Body of pancreas (tissue), 4 donors: ENCODE results near the gene APCDD1. TPM values are rescaled to one million over a fixed set of nuclear protein-coding genes. Genes with fewer than 3 reads are reported as not detected.

ENCODE experiments used
- ATAC-seq: fragments of 150-250 bp; one replicate; pipeline ENCODE4 v1.9.1; 2016
- DNase-seq, 4 donors: peaks; one replicate each; pipeline ENCODE4 v3.0.0-alpha.2; 2019
- H3K27ac ChIP-seq, 4 donors: fragments of 200-600 bp; sonication (generic); 1 replicate in 3 of 4; 2 replicates in 1 of 4; pipeline versions ENCODE4 v1.5.1 to v1.6.1; 2016 to 2019; ENCODE audit warnings: mild to moderate bottlenecking in 1 of 4, mixed read lengths in 1 of 4, moderate library complexity in 1 of 4
- H3K27me3 ChIP-seq, 2 donors: fragments of 200-600 bp; sonication (generic); one replicate each; pipeline ENCODE4 v1.6.0; 2016; ENCODE audit warnings: mild to moderate bottlenecking in 1 of 2
- H3K36me3 ChIP-seq, 2 donors: fragments of 200-600 bp; sonication (generic); replicated peaks in 1 of 2; 2 replicates each; pipeline ENCODE4 v1.5.1; 2016; ENCODE audit warnings: low read depth in 2 of 2; ENCODE audit not compliant: insufficient read depth in 1 of 2
- H3K4me1 ChIP-seq: fragments of 200-600 bp; sonication (generic); one replicate; pipeline ENCODE4 v1.6.0; 2016
- H3K4me3 ChIP-seq, 2 donors: fragments of 200-600 bp; sonication (generic); 1 replicate in 1 of 2; 2 replicates in 1 of 2; pipeline ENCODE4 v1.5.1; 2016 to 2019
- H3K9me3 ChIP-seq, 3 donors: fragments of 200-600 bp; sonication (generic); 1 replicate in 2 of 3; 2 replicates in 1 of 3; pipeline ENCODE4 v1.5.1; 2016
- CTCF ChIP-seq, 7 experiments: fragments of 450-650 bp in 4 of 7; fragments of 200-600 bp in 3 of 7; sonication (generic) in 3 of 7; IDR thresholded peaks; one replicate each; pipeline ENCODE4 v1.5.1; 2016 to 2019; ENCODE audit warnings: antibody characterized with exemption in 7 of 7
- POLR2A ChIP-seq, 3 donors: fragments of 450-650 bp; IDR thresholded peaks; one replicate each; pipeline ENCODE4 v1.6.1; 2016; ENCODE audit warnings: antibody characterized with exemption in 3 of 3, mild to moderate bottlenecking in 2 of 3
- WGBS, 2 donors: methylation state at CpG; one replicate each; pipeline ENCODE4 v1.1.5; 2017; 5-methylcytosine and 5-hydroxymethylcytosine counted together
- intact Hi-C: fragments of 100-400 bp; cut with DNase I; formaldehyde crosslinking; loops from one replicate; pipeline ENCODE4 v1.15.1; 2023
- total RNA-seq, 2 donors: library from RNA; depleted of rRNA; stranded (reverse); fragments of >200 nt; gene quantifications; one replicate each; pipeline ENCODE4 v1.1.0, GENCODE V29; 2016

Gene APCDD1
- total RNA-seq, 2 donors from 2014 or later: 8.6 to 31.3 TPM

DNA sequence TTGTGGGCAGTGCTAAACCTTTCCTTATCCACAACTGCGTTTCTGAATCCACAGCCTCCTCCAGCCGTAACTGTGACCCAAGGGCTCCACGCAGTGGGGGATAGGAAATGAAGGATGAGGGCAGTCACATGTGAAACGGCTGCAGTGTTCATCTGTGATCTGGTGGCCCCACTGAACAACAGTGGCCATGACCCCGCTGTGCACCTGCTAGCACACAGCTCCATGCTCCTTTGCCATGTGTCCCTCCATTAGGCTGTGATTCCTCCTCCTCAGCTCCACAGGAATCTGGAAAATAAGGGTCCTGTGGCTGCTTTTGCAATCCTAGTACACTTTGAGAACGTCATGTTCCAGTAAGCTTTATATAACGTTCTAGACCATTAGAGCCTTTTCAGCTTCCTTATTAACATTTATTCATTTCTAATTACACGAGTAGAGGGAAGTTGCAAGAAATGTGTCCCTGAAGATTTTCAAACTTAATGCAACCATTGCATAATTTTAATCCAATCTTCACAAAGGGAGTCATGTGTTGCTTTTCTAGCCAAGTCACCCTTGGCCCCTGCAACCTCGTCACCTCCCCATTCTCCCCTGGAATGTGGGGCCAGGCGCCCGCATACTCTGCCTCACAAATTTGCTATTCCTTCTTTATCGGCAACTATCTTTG lies 64.3 kb downstream of the APCDD1 start:
- Histone ChIP-seq H3K27me3 (no peaks in the 10 kb centered on the region), H3K9me3 (no peaks in the 10 kb centered on the region), H3K4me3 (no peak overlapping the region), H3K4me1 (peaks cover 19% of the 10 kb centered on the region), H3K36me3 (no peaks in the 10 kb centered on the region), H3K27ac (peak overlapping the region in 2 of 4 donors; percentile 8 to 22)
- WGBS, 2 donors: 33 to 41% methylated on average over 12 of the region's 12 CpGs
- TF ChIP-seq CTCF (IDR thresholded peaks at IDR 0.05) (peak in 4 of 7 experiments; percentile 30 to 40 (median 34)), POLR2A (IDR thresholded peaks at IDR 0.05) (no peak)
- intact Hi-C loops: loop anchor here (5.0 kb wide), 1 partner anchor 551 kb away; no protein-coding TSS in a partner anchor
- peak; percentile 29 to 49 (median 36) for DNase-seq
- ATAC-seq: peak; percentile 49

GRCh38 chr18:10519366-10519765 lies 64.9 kb downstream of the APCDD1 start:
- WGBS, 2 donors: 27 to 66% methylated on average over 2 of the region's 2 CpGs
- no peak for DNase-seq

DNA sequence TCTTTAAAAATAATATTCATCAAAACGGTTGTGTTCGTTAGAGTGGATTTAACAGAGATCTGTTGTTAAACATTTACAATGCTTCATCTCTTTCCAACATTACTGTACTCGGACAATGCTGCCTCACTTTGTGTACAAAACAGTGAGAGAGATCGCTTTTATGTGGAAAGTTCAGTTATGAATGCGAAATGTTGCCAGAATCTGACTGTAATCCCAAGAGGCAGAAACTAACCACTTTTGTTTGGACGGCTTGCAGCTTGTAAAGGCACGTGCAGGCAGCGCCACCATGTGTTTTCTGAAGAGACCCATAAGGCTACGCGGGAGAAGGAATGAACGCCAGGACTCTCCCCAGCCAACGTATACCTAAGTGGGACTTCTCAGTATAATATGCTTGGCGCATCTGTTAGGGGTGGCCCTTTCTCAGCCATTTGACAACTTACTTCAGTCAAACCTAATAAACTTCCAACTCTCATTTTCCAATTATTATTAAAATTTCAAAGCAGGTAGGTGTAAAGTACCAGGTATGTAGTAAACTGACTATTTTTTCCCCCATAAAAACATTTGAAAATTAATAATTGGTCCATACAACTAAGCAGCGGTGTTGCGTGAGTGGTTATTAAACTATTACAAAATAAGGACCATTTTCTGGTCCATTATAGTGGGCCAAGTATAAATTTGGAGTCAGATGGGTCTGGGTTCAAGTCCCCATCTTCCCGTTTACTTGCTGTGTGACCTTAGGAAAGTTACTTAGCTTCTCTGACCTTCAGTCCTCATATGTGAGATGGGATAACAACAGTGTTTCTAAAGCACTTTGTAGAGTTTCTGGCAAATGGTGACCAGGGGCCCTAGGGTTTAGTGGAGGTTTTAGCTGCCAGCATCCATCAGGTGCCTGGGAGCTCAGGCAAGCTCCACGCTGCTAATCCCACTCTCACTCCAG lies 65.8 kb downstream of the APCDD1 start:
- Histone ChIP-seq H3K9me3 (no peaks in the 10 kb centered on the region), H3K36me3 (no peaks in the 10 kb centered on the region), H3K27me3 (no peaks in the 10 kb centered on the region), H3K27ac (peak overlapping the region in 1 of 4 donors; percentile 19), H3K4me1 (peaks cover 31% of the 10 kb centered on the region), H3K4me3 (no peak overlapping the region)
- WGBS, 2 donors: 15% methylated on average over 17 of the region's 17 CpGs
- intact Hi-C loops: loop anchor here (5.0 kb wide), 1 partner anchor 553 kb away; no protein-coding TSS in a partner anchor
- ATAC-seq (peak; percentile 83), DNase-seq (peak; percentile 86 to 91 (median 90))
- no peak for TF ChIP-seq POLR2A (IDR thresholded peaks at IDR 0.05)
- TF ChIP-seq CTCF (IDR thresholded peaks at IDR 0.05): peak; percentile 64 to 92 (median 90)

More at GRCh38 chr18:10519366-10519765, 64.9 kb downstream of the APCDD1 start:
- intact Hi-C loops: loop anchor here (5.0 kb wide), 1 partner anchor 552 kb away; no protein-coding TSS in a partner anchor
- no peaks in the 10 kb centered on the region for H3K27me3 ChIP-seq
- no peaks in the 10 kb centered on the region for H3K9me3 ChIP-seq
- no peak for ATAC-seq
- no peaks in the 10 kb centered on the region for H3K36me3 ChIP-seq
- no peak for TF ChIP-seq POLR2A (IDR thresholded peaks at IDR 0.05)
- H3K4me3 ChIP-seq: no peak overlapping the region
- peaks cover 22% of the 10 kb centered on the region for H3K4me1 ChIP-seq
- peak overlapping the region in 2 of 4 donors; percentile 8 to 22 for H3K27ac ChIP-seq

DNA sequence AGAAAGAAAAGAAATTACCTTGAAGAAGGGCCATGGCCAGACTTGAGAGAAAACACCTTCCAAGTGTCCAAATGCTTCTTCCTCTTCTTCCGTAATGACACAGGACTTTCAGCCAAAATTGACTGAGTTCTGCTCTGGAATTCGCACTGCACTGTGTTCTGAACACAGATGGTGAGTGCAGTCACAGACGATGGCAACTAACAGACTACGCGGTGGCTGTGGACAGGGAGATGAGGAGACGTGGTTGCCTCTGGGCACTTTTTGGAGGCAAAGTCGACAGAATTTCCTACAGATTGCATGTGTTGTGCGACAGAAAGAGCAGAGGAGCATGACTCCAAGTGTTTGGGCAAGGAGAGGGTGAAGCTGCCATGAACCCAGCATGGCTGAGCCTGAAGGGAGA lies 67.1 kb downstream of the APCDD1 start:
- TF ChIP-seq POLR2A (IDR thresholded peaks at IDR 0.05): no peak
- TF ChIP-seq CTCF (IDR thresholded peaks at IDR 0.05): no peak
- WGBS, 2 donors: 65 to 67% methylated on average over 8 of the region's 8 CpGs
- H3K36me3 ChIP-seq: no peaks in the 10 kb centered on the region
- intact Hi-C loops: no loop called here
- no peak overlapping the region for H3K27ac ChIP-seq
- ATAC-seq: no peak
- H3K27me3 ChIP-seq: no peaks in the 10 kb centered on the region
- H3K9me3 ChIP-seq: no peaks in the 10 kb centered on the region
- DNase-seq: no peak
- no peak overlapping the region for H3K4me3 ChIP-seq
- H3K4me1 ChIP-seq: peaks cover 33% of the 10 kb centered on the region

DNA sequence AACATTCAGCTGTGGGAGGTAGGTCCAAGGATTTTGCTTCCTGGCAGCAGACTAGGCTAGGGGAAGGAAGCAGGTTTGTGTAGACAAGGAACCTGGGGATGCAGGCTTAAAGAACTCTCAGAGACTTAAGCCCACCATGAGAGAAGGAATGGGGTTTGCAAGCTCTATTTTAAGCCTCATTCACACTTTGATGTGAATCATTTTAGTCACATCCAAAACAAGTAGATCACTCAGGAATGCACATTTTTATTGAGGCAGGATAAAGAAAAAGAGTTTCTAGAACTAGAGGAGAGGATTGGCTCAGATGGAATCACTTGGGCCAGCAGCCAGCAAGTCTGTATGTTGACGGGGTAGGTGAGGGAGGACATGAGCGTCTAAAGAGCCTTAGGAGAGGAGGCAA lies 68.1 kb downstream of the APCDD1 start:
- H3K9me3 ChIP-seq: no peaks in the 10 kb centered on the region
- peaks cover 38% of the 10 kb centered on the region for H3K4me1 ChIP-seq
- no peak overlapping the region for H3K27ac ChIP-seq
- no peaks in the 10 kb centered on the region for H3K36me3 ChIP-seq
- no peaks in the 10 kb centered on the region for H3K27me3 ChIP-seq
- TF ChIP-seq POLR2A (IDR thresholded peaks at IDR 0.05) (no peak), CTCF (IDR thresholded peaks at IDR 0.05) (no peak)
- intact Hi-C loops: no loop called here
- DNase-seq: no peak
- WGBS, 2 donors: 83 to 88% methylated on average over 2 of the region's 2 CpGs
- no peak for ATAC-seq
- no peak overlapping the region for H3K4me3 ChIP-seq
